Tibial artery (tissue), 4 donors: ENCODE measurements around the gene EAPP.
"Not testable (repeated sequence)": the region's sequence is repeated elsewhere in the genome, so short reads cannot be mapped to it uniquely, and the experiment has no call there.

ENCODE experiments used
- DNase-seq, 2 donors: peaks; one replicate each; pipeline ENCODE4 v3.0.0-alpha.2; 2019
- H3K27ac ChIP-seq, 2 donors: fragments of 200-600 bp; sonication (generic) in 1 of 2; 1 replicate in 1 of 2; 2 replicates in 1 of 2; pipeline ENCODE4 v1.5.1; 2018 to 2019; ENCODE audit warnings: mild to moderate bottlenecking in 1 of 2
- H3K27me3 ChIP-seq, 2 donors: fragments of 200-600 bp; sonication (generic) in 1 of 2; one replicate each; pipeline versions ENCODE4 v1.5.1 to v1.6.0; 2016 to 2019
- H3K36me3 ChIP-seq, 3 donors: fragments of 200-600 bp; sonication (generic) in 2 of 3; one replicate each; pipeline ENCODE4 v1.5.1; 2016 to 2019; ENCODE audit warnings: mild to moderate bottlenecking in 2 of 3
- H3K4me1 ChIP-seq, 4 donors: fragments of 200-600 bp; sonication (generic) in 2 of 4; 1 replicate in 3 of 4; 2 replicates in 1 of 4; pipeline ENCODE4 v1.5.1; 2016 to 2019
- H3K4me3 ChIP-seq, 2 donors: fragments of 200-600 bp; sonication (generic) in 1 of 2; 1 replicate in 1 of 2; 2 replicates in 1 of 2; pipeline ENCODE4 v1.5.1; 2018 to 2019; ENCODE audit warnings: mild to moderate bottlenecking in 2 of 2
- H3K9me3 ChIP-seq, 3 donors: fragments of 200-600 bp; sonication (generic) in 1 of 3; one replicate each; pipeline ENCODE4 v1.5.1; 2016 to 2019
- intact Hi-C: fragments of 100-400 bp; cut with DNase I; formaldehyde crosslinking; loops from one replicate; pipeline ENCODE4 v1.15.0; 2023; ENCODE audit warnings: low total_unique reads
- TF ChIP-seq, protein P1 (sequence below), 2 experiments: fragments of 200-600 bp in 1 of 2; fragments of 450-650 bp in 1 of 2; IDR thresholded peaks; one replicate each; pipeline ENCODE4 v1.5.1; 2017 to 2019; ENCODE audit warnings: antibody characterized with exemption in 2 of 2, mild to moderate bottlenecking in 1 of 2, moderate library complexity in 1 of 2

Gene EAPP

DNA sequence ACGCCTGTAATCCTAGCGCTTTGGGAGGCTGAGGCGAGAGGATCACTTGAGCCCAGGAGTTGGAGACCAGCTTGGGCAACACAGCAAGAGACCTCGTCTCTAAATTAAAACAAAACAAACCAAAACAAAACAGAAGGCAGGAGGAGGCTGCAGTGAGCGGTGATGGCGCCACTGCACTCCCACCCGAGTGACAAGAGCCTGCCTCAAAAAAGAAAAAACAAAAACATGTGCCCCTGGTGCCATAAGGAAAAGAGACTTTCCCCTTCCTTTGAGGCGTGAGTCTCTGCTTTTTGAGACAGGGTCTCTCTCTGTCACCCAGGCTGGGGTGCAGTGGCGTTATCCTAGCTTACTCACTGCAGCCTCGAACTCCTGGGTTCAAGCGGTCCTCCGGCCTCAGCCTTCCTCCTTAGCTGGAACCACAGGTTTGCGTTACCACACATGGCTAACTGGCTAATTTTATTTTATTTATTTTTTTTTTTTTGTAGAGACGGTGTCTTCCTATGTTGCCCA, 9.0 kb upstream of the EAPP start:
- H3K4me1 ChIP-seq, result peaks cover 0 to 4% (median 0%) of the 10 kb centered on the region in 4 donors
- H3K4me3 ChIP-seq, result no peak overlapping the region
- intact Hi-C loops, result no loop called here
- H3K9me3 ChIP-seq, result no peaks in the 10 kb centered on the region
- TF ChIP-seq, protein P1, sequence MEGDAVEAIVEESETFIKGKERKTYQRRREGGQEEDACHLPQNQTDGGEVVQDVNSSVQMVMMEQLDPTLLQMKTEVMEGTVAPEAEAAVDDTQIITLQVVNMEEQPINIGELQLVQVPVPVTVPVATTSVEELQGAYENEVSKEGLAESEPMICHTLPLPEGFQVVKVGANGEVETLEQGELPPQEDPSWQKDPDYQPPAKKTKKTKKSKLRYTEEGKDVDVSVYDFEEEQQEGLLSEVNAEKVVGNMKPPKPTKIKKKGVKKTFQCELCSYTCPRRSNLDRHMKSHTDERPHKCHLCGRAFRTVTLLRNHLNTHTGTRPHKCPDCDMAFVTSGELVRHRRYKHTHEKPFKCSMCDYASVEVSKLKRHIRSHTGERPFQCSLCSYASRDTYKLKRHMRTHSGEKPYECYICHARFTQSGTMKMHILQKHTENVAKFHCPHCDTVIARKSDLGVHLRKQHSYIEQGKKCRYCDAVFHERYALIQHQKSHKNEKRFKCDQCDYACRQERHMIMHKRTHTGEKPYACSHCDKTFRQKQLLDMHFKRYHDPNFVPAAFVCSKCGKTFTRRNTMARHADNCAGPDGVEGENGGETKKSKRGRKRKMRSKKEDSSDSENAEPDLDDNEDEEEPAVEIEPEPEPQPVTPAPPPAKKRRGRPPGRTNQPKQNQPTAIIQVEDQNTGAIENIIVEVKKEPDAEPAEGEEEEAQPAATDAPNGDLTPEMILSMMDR (IDR thresholded peaks at IDR 0.05), result no peak
- no peaks in the 10 kb centered on the region for H3K36me3 ChIP-seq
- H3K27ac ChIP-seq, result peak overlapping the region; percentile 65 to 69
- peak; percentile 16 to 60 for DNase-seq
- H3K27me3 ChIP-seq, result no peaks in the 10 kb centered on the region

GRCh38 chr14:34547136-34547520, 7.6 kb upstream of the EAPP start:
- H3K9me3 ChIP-seq, intact Hi-C loops, H3K27me3 ChIP-seq, H3K4me3 ChIP-seq, H3K27ac ChIP-seq, H3K4me1 ChIP-seq, H3K36me3 ChIP-seq, DNase-seq: not testable (repeated sequence)

- H3K4me1 ChIP-seq, H3K9me3 ChIP-seq, intact Hi-C loops, H3K27me3 ChIP-seq, H3K4me3 ChIP-seq, DNase-seq, H3K36me3 ChIP-seq, H3K27ac ChIP-seq: not testable (repeated sequence)
Measured at GRCh38 chr14:34546272-34547135, 7.0 kb upstream of the EAPP start.

DNA sequence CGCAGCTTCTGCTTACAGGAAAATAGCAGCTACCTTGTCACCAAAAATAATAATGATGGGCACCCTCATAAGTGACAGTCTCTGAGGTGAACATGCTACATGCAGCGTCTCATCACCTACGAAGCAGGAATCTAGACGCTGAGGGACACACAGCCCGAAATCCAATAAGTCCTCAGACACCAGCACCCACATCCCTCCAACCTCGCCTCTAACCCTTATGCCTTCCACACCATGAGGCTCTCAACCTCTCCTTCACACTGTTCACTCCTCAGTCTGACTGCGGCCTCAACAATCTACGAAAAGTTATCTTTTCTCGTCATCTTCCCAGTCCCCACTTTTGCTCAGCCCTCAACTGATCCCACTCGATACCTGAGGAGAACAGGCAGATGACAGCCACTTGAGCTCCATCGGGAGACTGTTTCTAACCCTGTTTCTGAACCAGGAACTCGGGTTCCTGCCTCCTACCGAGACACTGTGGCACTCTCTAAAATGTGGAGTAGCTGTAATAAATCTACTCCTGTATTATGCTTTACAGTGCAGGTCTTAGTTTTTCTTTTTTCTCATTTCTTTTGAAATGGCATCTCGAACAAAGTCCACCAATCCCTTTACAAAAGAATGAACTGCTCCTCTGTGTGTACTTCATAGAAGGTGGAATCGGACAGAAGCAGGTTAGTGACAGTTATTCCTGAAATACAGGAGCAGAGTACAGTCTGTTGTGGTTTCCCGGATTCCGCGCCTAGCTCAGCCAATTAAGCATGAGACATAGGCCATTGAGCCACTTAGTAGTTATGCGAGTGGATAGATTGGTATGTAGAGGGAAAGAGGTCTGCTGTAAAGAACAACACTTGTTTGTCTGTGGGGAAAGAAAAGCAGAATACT, 919 bp upstream of the EAPP start:
- H3K9me3 ChIP-seq, H3K36me3 ChIP-seq, DNase-seq, intact Hi-C loops, H3K27me3 ChIP-seq: not testable (repeated sequence)
- peak overlapping the region; percentile 69 to 88 for H3K4me3 ChIP-seq
- peak overlapping the region; percentile 91 to 96 for H3K27ac ChIP-seq
- peaks cover 0 to 28% (median 18%) of the 10 kb centered on the region in 4 donors for H3K4me1 ChIP-seq

DNA sequence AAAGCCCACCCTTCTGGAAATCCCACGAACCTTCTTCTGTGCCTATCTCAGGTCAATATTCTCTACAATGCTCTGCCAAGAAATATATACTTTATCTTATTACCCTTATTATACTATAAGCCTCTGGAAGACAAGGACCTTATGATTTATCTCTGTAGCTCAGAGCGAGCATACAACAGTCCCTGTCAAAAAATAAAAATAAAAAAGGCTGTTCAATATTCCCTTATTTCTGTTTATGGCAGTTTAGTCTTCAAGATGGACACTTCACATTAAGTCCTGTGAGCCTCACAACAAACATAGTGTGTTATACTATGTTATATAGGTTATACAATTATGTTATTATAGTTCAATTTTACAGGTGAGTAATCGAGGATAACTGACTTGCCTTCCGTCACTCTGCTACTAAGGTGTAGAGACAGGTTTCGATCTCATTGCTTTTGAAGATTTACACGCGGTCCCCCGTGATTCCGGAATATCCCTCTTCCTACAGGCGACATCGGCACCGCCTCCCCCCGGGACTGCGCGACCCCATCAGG, 562 bp downstream of the EAPP start:
- H3K4me3 ChIP-seq, result peak overlapping the region; percentile 69 to 88
- peak overlapping the region; percentile 91 to 96 for H3K27ac ChIP-seq
- no peak for DNase-seq
- no peaks in the 10 kb centered on the region for H3K27me3 ChIP-seq
- H3K36me3 ChIP-seq, result peaks cover 13 to 23% (median 18%) of the 10 kb centered on the region in 3 donors
- H3K4me1 ChIP-seq, result peaks cover 0 to 28% (median 18%) of the 10 kb centered on the region in 4 donors
- no peaks in the 10 kb centered on the region for H3K9me3 ChIP-seq
- intact Hi-C loops, result loop anchor here (10.0 kb wide), 3 partner anchors 74 to 336 kb away; partner anchors contain the start of genes BAZ1A and SPTSSA
- TF ChIP-seq, protein P1 (IDR thresholded peaks at IDR 0.05), result no peak

DNA sequence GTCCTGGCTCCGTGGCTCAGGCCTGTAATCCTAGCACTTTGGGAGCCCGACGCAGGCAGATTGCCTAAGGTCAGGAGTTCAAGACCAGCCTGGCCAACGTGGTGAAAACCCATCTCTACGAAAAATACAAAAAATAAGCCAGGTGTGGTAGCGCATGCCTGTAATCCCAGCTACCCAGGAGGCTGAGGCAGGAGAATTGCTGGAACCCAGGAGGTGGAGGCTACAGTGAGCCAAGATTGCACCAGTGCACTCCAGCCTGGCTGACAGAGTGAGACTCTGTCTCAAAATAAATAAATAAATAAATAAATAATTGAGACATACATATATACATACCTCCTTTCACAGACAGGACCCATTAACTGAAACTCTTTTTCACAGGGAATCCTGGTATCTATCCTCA, 1.4 kb downstream of the EAPP start:
- intact Hi-C loops, result loop anchor here (10.0 kb wide), 3 partner anchors 73 to 337 kb away; partner anchors contain the start of genes BAZ1A and SPTSSA
- H3K27me3 ChIP-seq, H3K9me3 ChIP-seq: not testable (repeated sequence)
- DNase-seq, result peak in 1 of 2 donors; percentile 20
- Histone ChIP-seq H3K27ac (peak overlapping the region; percentile 91 to 96), H3K4me1 (peaks cover 0 to 28% (median 18%) of the 10 kb centered on the region in 4 donors), H3K4me3 (peak overlapping the region; percentile 69 to 88), H3K36me3 (peaks cover 22 to 31% (median 22%) of the 10 kb centered on the region in 3 donors)

GRCh38 chr14:34537677-34538009, 1.9 kb downstream of the EAPP start:
- intact Hi-C loops, result loop anchor here (10.0 kb wide), 3 partner anchors 73 to 337 kb away; partner anchors contain the start of genes BAZ1A and SPTSSA
- Histone ChIP-seq H3K4me3 (peak overlapping the region in 1 of 2 donors; percentile 69), H3K4me1 (peaks cover 0 to 28% (median 18%) of the 10 kb centered on the region in 4 donors), H3K36me3 (peaks cover 26 to 36% (median 27%) of the 10 kb centered on the region in 3 donors), H3K27ac (peak overlapping the region; percentile 91 to 96), H3K9me3 (no peaks in the 10 kb centered on the region), H3K27me3 (no peaks in the 10 kb centered on the region)
- TF ChIP-seq, protein P1 (IDR thresholded peaks at IDR 0.05), result no peak
- DNase-seq, result no peak
